ENCODE results near the gene FUZ.

The FUZ gene

GRCh38 chr19:49803529-49803856 lies 9.6 kb downstream of the FUZ start:
- no peak for DNase-seq

GRCh38 chr19:49802836-49803528 lies 10.1 kb downstream of the FUZ start:
- no peak for DNase-seq

GRCh38 chr19:49801966-49802661 lies 11.0 kb downstream of the FUZ start:
- DNase-seq, result no peak

GRCh38 chr19:49801401-49801888 lies 11.6 kb downstream of the FUZ start:
- DNase-seq, result no peak

GRCh38 chr19:49800771-49801170 lies 12.3 kb downstream of the FUZ start:
- DNase-seq, result no peak

- DNase-seq, result no peak
Observed at GRCh38 chr19:49799798-49800376, 13.2 kb downstream of the FUZ start.

- no peak for DNase-seq
Observed at GRCh38 chr19:49799271-49799797, 13.8 kb downstream of the FUZ start.

GRCh38 chr19:49798574-49798973 lies 14.5 kb downstream of the FUZ start:
- DNase-seq, result no peak

- DNase-seq, result no peak
Observed at GRCh38 chr19:49795615-49796014, 17.5 kb downstream of the FUZ start.

- no peak for DNase-seq
Observed at GRCh38 chr19:49793561-49793840, 19.6 kb downstream of the FUZ start.

- DNase-seq, result no peak
Observed at GRCh38 chr19:49792829-49793560, 20.1 kb downstream of the FUZ start.

GRCh38 chr19:49791776-49792445 lies 21.2 kb downstream of the FUZ start:
- no peak for DNase-seq

- DNase-seq, result no peak
Observed at GRCh38 chr19:49790866-49791265, 22.2 kb downstream of the FUZ start.

GRCh38 chr19:49788857-49789256 lies 24.2 kb downstream of the FUZ start:
- no peak for DNase-seq

- DNase-seq, result no peak
Observed at GRCh38 chr19:49787746-49788145, 25.3 kb downstream of the FUZ start.

- no peak for DNase-seq
Observed at GRCh38 chr19:49786376-49786820, 26.7 kb downstream of the FUZ start.

- no peak for DNase-seq
Observed at GRCh38 chr19:49782515-49782914, 30.6 kb downstream of the FUZ start.

GRCh38 chr19:49781394-49781793 lies 31.7 kb downstream of the FUZ start:
- DNase-seq, result no peak

GRCh38 chr19:49780861-49781260 lies 32.2 kb downstream of the FUZ start:
- no peak for DNase-seq

- DNase-seq, result peak in 1 of 2 donors; percentile 37
Observed at GRCh38 chr19:49779731-49780555, 33.1 kb downstream of the FUZ start.

- DNase-seq, result no peak
Observed at GRCh38 chr19:49776371-49776764, 36.7 kb downstream of the FUZ start.
